Superior temporal gyrus (tissue), 1 donor: ENCODE measurements around the gene HOOK1.
"Not testable (repeated sequence)": the region's sequence is repeated elsewhere in the genome, so short reads cannot be mapped to it uniquely, and the experiment has no call there.

Experiments
- DNase-seq: peaks from one replicate; pipeline ENCODE4 v3.0.0-alpha.2; 2016; ENCODE audit errors: extremely low spot score

HOOK1 gene

DNA sequence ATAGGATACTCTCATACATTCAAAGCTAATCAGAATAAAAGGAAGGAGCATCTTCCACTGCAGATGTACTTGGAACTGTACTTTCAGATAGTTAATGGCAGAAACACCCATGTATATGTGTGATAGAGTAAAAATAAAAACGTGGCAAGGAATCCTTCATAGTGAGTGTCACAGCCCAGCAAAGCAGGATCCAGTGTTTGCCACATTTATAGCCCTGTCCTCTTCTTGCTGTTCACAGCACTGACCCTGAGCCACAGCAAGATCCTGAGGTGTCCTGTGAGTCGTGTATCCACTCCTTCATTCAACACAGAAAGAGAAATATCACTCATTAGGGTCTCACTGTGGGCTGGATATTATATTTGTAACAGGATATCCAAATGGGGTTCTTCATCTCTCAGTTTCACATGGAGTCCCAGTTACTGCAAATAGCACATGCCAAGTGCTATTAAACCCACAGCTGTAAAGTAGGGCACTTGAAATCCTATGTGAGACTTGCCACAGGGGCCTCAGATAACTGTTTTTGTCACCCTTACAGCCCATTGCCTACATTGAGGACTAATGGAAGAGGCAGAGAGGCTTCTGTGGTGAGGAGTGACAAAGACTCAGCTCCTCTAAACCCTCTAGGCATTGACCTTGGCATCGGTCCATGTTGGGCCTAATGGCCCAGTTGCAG, 70.5 kb downstream of the HOOK1 start:
- no peak for DNase-seq

DNA sequence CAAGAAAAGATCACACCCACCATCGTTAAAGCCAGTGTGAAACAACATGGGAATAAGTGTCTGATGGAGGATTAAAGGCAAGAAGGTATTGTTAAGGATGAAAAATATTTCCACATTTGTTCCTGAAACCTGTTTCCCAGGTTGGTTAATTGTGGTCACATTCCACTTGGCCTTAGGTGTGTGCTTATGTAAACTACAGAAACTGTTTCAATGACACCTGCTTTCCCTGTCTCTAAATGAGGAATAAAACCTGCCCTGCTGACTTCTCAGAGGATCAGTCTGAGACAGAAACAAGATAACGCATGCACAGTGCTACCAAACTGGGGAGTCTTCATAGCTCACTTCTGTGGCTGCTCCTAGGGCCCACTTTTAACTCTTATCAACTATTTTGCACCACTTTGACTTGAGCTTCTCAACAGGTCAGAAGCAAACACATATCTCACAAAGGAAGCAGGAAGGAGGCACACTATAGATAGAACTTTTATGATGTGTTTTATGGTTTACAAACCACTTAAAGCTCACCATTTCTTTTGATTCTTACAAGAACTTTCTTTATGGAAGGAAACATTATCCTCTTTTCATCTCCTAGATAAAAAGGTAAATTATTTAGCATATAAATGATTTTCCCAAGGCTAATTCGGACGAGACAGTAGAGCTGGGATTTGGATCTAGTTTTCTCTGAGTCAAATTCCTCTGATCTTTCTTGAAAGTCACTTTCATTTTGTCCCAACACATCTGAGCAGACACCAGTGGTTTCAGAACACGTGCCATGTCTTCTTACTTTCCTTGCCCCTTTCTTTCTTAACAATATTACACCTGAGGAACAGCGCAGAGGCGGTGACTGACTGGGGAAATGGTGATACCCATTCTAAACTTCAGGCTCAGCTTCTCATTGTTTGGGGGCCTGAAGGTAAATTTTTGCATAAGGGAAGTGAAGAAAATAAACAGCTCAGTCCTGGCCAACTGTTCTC, 78.4 kb downstream of the HOOK1 start:
- no peak for DNase-seq

- no peak for DNase-seq
Observed at GRCh38 chr1:59897165-59897564, 82.4 kb downstream of the HOOK1 start.

DNA sequence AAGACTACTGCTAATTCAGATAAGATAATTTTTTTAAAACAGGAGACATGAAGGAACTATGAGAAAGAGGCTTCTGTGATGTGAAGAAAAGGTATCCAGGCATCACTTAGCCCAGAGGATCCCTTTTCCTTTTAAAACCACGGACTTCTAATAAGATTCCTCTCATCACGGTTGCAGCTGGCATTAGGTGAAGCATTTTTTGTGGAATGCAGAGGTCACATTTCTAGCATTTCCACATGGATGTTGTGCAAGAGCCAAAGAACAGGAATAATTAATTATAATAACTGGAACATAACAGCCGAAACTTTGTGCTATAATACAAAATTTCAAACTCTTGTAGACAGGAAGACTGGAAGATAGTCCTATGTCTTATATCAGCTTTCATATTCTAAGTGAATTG, 84.2 kb downstream of the HOOK1 start:
- DNase-seq, result no peak

- no peak for DNase-seq
Observed at GRCh38 chr1:59900640-59901039, 85.9 kb downstream of the HOOK1 start.

DNA sequence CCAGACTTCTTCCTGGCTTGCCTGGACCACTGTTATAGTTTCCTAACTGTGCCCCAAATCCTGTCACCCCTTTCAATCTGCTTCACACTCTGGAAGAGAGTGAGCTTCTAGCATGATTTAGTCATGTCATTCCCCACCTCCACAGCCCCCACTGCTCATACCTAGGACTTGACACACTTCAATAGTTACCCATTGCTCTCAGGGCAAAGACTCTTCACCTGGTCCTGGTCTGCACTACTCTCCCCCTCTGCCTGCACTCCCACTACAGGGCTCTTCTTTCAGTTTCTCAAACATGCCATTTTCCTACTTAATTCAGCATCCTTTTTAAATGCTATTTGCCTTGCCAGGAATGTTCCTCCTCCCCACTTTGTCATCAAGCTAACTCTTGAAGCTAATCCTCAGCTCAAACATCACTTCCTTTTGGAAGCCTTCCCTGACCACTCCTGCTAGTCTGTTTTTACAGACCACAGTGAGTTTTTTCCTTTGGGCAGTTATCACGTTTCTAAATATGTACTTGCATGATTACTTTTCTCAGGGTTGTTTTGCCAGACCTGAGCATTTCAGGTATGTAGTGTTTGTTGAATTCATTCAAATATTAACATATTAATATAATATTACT, 87.1 kb downstream of the HOOK1 start:
- DNase-seq, result no peak

- DNase-seq, result peak; percentile 89
Observed at GRCh38 chr1:59903141-59903754, 88.5 kb downstream of the HOOK1 start.

DNA sequence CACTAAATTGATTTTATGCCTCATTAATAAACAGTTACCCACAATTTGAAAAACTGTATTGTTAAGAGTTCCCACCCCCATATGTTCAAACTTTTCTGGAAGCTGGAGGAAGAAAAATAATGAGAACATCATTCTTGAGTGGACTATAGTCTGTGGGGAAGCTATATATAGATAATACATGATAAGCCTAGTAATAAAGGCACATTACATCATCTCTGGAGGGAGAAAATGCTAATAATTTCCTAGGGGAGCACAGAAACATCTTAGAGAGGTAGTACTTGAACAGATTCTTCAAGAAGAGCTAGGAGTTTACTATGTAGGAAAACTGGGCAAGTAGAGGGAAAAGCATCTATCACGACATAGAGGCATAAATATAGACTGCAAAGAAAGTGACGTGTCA, 92.2 kb downstream of the HOOK1 start:
- DNase-seq, result no peak

DNA sequence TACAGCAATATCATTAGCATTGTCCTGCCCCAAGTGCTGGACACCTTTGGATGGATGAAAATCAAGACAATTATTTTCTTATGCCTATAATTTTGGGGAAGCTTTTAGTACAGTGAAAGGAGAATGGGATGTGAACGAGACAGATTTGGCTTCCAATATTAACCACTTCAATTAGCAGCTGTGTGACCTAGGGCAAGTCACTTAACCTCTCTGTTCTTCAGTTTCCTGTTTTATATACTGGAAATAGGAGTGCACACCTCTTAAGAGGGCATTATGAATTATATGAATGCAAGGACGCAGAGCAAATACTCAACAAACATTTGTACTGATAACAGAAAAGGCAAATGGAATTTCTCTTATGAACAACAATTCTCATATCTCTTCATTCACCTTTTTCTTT, 93.3 kb downstream of the HOOK1 start:
- no peak for DNase-seq

- DNase-seq, result no peak
Observed at GRCh38 chr1:59908682-59909081, 93.9 kb downstream of the HOOK1 start.

- DNase-seq, result not testable (repeated sequence)
Observed at GRCh38 chr1:59914791-59915286, 100.1 kb downstream of the HOOK1 start.

DNA sequence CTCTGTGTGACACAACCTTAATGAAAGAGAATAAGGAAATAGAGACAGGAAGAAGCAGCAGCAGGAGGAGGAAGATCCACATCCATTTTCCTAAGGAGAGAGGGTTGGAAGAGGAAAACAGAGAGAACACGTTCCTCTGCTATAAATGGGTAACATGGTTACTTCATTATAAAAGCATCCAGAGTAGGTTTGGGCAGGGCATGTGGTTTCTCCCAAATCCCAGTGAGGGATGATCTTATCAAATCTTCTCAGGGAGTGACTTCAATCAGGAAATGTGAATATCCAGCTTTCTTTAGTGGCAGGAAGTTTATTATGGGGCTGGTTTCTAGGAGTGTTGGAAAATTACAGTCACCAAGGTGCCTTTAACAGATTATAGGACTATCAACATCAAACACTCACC, 100.8 kb downstream of the HOOK1 start:
- DNase-seq, result no peak

- DNase-seq, result peak; percentile 92
Observed at GRCh38 chr1:59917026-59917784, 102.5 kb downstream of the HOOK1 start.

DNA sequence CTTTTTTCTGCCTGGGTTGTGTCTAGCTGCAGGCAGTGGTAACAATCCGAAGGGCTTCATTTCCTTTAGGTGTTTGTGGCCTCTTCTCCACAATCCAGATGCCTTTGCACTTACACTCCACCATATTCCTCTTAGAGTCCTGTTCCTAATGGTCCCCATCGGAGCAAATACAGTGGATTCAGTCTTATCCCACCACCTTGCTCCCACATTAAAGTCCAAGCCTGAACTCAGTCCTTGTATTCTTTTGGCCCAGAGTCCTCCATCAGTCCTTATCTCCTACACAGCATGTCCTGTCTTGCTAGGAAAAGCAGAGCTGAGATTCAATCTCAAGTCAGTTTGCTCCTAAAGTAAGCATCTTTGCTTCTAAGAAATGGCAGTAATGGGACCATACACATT, 103.0 kb downstream of the HOOK1 start:
- DNase-seq, result peak; percentile 56

GRCh38 chr1:59919746-59920145, 105.0 kb downstream of the HOOK1 start:
- no peak for DNase-seq

- not testable (repeated sequence) for DNase-seq
Observed at GRCh38 chr1:59921258-59921899, 106.6 kb downstream of the HOOK1 start.

- no peak for DNase-seq
Observed at GRCh38 chr1:59924653-59925052, 109.9 kb downstream of the HOOK1 start.
